ENCODE data around the gene R3HDM2.
"Not testable (repeated sequence)": the region's sequence is repeated elsewhere in the genome, so short reads cannot be mapped to it uniquely, and the experiment has no call there.

R3HDM2 gene

GRCh38 chr12:57329219-57329618, 101.6 kb downstream of the R3HDM2 start:
- no peak for DNase-seq (ENCODE audit: low read depth)

GRCh38 chr12:57325395-57325794, 105.4 kb downstream of the R3HDM2 start:
- DNase-seq (ENCODE audit: low read depth): no peak

- no peak for DNase-seq (ENCODE audit: low read depth)
These were observed 107.4 kb downstream of the R3HDM2 start for GRCh38 chr12:57323416-57323815.

- DNase-seq (ENCODE audit: low read depth): no peak
These were observed 110.2 kb downstream of the R3HDM2 start for GRCh38 chr12:57320639-57321038.

- DNase-seq (ENCODE audit: low read depth): no peak
These were observed 111.0 kb downstream of the R3HDM2 start for GRCh38 chr12:57319678-57320469.

GRCh38 chr12:57315681-57316080, 115.2 kb downstream of the R3HDM2 start:
- no peak for DNase-seq (ENCODE audit: low read depth)

GRCh38 chr12:57312287-57312686, 118.6 kb downstream of the R3HDM2 start:
- not testable (repeated sequence) for DNase-seq (ENCODE audit: low read depth)

GRCh38 chr12:57309420-57309819, 121.4 kb downstream of the R3HDM2 start:
- no peak for DNase-seq (ENCODE audit: low read depth)

- DNase-seq (ENCODE audit: low read depth): no peak
These were observed 129.8 kb downstream of the R3HDM2 start for GRCh38 chr12:57300961-57301584.

- no peak for DNase-seq (ENCODE audit: low read depth)
These were observed 131.3 kb downstream of the R3HDM2 start for GRCh38 chr12:57299514-57300016.

GRCh38 chr12:57296291-57296690, 134.6 kb downstream of the R3HDM2 start:
- no peak for DNase-seq (ENCODE audit: low read depth)

GRCh38 chr12:57282073-57282472, 148.8 kb downstream of the R3HDM2 start:
- DNase-seq (ENCODE audit: low read depth): not testable (repeated sequence)

- DNase-seq (ENCODE audit: low read depth): peak; percentile 44
These were observed 150.4 kb downstream of the R3HDM2 start for GRCh38 chr12:57280211-57281062.

GRCh38 chr12:57278465-57279381, 152.1 kb downstream of the R3HDM2 start:
- no peak for DNase-seq (ENCODE audit: low read depth)

- no peak for DNase-seq (ENCODE audit: low read depth)
These were observed 153.8 kb downstream of the R3HDM2 start for GRCh38 chr12:57276935-57277563.

- not testable (repeated sequence) for DNase-seq (ENCODE audit: low read depth)
These were observed 154.6 kb downstream of the R3HDM2 start for GRCh38 chr12:57276233-57276632.

- no peak for DNase-seq (ENCODE audit: low read depth)
These were observed 157.3 kb downstream of the R3HDM2 start for GRCh38 chr12:57273516-57273915.

- DNase-seq (ENCODE audit: low read depth): no peak
These were observed 158.3 kb downstream of the R3HDM2 start for GRCh38 chr12:57272337-57273151.

GRCh38 chr12:57270966-57271470, 159.8 kb downstream of the R3HDM2 start:
- no peak for DNase-seq (ENCODE audit: low read depth)

GRCh38 chr12:57268264-57268663, 162.6 kb downstream of the R3HDM2 start:
- no peak for DNase-seq (ENCODE audit: low read depth)

Measured in T follicular helper cell (primary cell).